Endodermal cell (in vitro differentiated cells): ENCODE data around the gene ZC3H7A. TPM values are rescaled to one million over a fixed set of nuclear protein-coding genes. Genes with fewer than 3 reads are reported as not detected.

Source experiments
- DNase-seq: peaks from one replicate; pipeline ENCODE4 v3.0.0-alpha.2; 2017
- H3K27ac ChIP-seq: 2 replicates; pipeline ENCODE4 v1.5.1; 2013; ENCODE audit warnings: mild to moderate bottlenecking, low read depth, low read length, moderate library complexity
- H3K27me3 ChIP-seq: 2 replicates; pipeline ENCODE4 v1.6.1; 2013; ENCODE audit warnings: mild to moderate bottlenecking, low read length, moderate library complexity; ENCODE audit not compliant: insufficient read depth, control insufficient read depth, poor library complexity, severe bottlenecking
- H3K36me3 ChIP-seq: 2 replicates; pipeline ENCODE4 v1.7.0; 2013; ENCODE audit warnings: mild to moderate bottlenecking, low read length, moderate library complexity; ENCODE audit not compliant: control insufficient read depth, insufficient read depth
- H3K4me1 ChIP-seq: one replicate; pipeline ENCODE4 v1.7.0; 2013; ENCODE audit warnings: low read length; ENCODE audit not compliant: control insufficient read depth, insufficient read depth
- H3K4me3 ChIP-seq: 2 replicates; pipeline ENCODE4 v1.5.1; 2013; ENCODE audit warnings: mild to moderate bottlenecking, low read length, moderate library complexity
- H3K9ac ChIP-seq: 2 replicates; pipeline ENCODE4 v1.6.1; 2013; ENCODE audit warnings: mild to moderate bottlenecking, low read length, moderate library complexity; ENCODE audit not compliant: poor library complexity, severe bottlenecking; ENCODE audit errors: extremely low read depth
- H3K9me3 ChIP-seq: 2 replicates; pipeline ENCODE4 v1.6.1; 2013; ENCODE audit warnings: mild to moderate bottlenecking, low read length, moderate library complexity; ENCODE audit not compliant: control insufficient read depth
- H3K27ac Mint-ChIP-seq: 2 replicates; pipeline ENCODE4 v1.8.0; 2020; ENCODE audit warnings: mixed read lengths
- H3K27me3 Mint-ChIP-seq: 2 replicates; pipeline ENCODE4 v1.8.0; 2021; ENCODE audit warnings: mild to moderate bottlenecking, mixed read lengths; ENCODE audit not compliant: insufficient read depth
- H3K36me3 Mint-ChIP-seq: 2 replicates; pipeline ENCODE4 v1.8.0; 2020; ENCODE audit warnings: low read depth, mixed read lengths
- H3K4me1 Mint-ChIP-seq: 2 replicates; pipeline ENCODE4 v1.8.0; 2020; ENCODE audit warnings: mixed read lengths
- H3K4me3 Mint-ChIP-seq: 2 replicates; pipeline ENCODE4 v1.8.0; 2020; ENCODE audit warnings: mild to moderate bottlenecking, moderate library complexity, mixed read lengths
- H3K9me3 Mint-ChIP-seq: 2 replicates; pipeline ENCODE4 v1.8.0; 2020; ENCODE audit warnings: mild to moderate bottlenecking, mixed read lengths
- CTCF ChIP-seq: fragments of 200-600 bp; sonication (generic); conservative IDR thresholded peaks from 2 replicates; pipeline ENCODE4 v1.5.0; 2021; ENCODE audit warnings: antibody characterized with exemption, mild to moderate bottlenecking
- whole genome bisulfite sequencing, 2 experiments: methylation state at CpG; one replicate each; pipeline versions ENCODE4 v1.1.5 to v1.1.7; 2013; ENCODE audit warnings: missing lambda C conversion rate in 2 of 2, mixed read lengths in 1 of 2; ENCODE audit not compliant: insufficient coverage in 1 of 2, insufficient read length in 1 of 2; 5-methylcytosine and 5-hydroxymethylcytosine counted together
- total RNA-seq, 2 donors: library from RNA; stranded (reverse); fragmentation: NEBNext Ultra II Directional in 1 of 2; extraction: Animal tissue kit (Norgen Biotek cat#: 25700) in 1 of 2; gene quantifications; 2 replicates in 1 of 2; 3 replicates in 1 of 2; pipeline ENCODE4 v1.2.1, GENCODE V29; 2021

The ZC3H7A gene
- total RNA-seq, 2 donors from 2014 or later: 37.7 to 38.5 TPM

- no peak overlapping the region for H3K27ac ChIP-seq
- no peaks in the 10 kb centered on the region for H3K27me3 Mint-ChIP-seq
- peaks cover 5% of the 10 kb centered on the region for H3K9me3 Mint-ChIP-seq
- peak overlapping the region; percentile 92 for H3K27ac Mint-ChIP-seq
- peaks cover 9% of the 10 kb centered on the region for H3K4me1 ChIP-seq
- no peaks in the 10 kb centered on the region for H3K27me3 ChIP-seq
- peak overlapping the region; percentile 79 for H3K4me3 Mint-ChIP-seq
- WGBS, 2 experiments: 97 to 100% methylated on average over 2 to 10 of the region's 10 CpGs
- peaks cover 19% of the 10 kb centered on the region for H3K36me3 Mint-ChIP-seq
- no peak for TF ChIP-seq CTCF
- H3K9me3 ChIP-seq: no peaks in the 10 kb centered on the region
- H3K4me3 ChIP-seq: peak overlapping the region; percentile 88
- H3K36me3 ChIP-seq: peaks cover 16% of the 10 kb centered on the region
- no peak overlapping the region for H3K9ac ChIP-seq
- no peak for DNase-seq
- H3K4me1 Mint-ChIP-seq: peaks cover 32% of the 10 kb centered on the region
Observed at GRCh38 chr16:11799017-11799381, 1.9 kb upstream of the ZC3H7A start.

GRCh38 chr16:11797957-11798299 lies 870 bp upstream of the ZC3H7A start:
- no peak for TF ChIP-seq CTCF
- peaks cover 34% of the 10 kb centered on the region for H3K4me1 Mint-ChIP-seq

GRCh38 chr16:11796227-11797165 lies 562 bp downstream of the ZC3H7A start:
- Histone ChIP-seq H3K4me1 (peaks cover 20% of the 10 kb centered on the region), H3K36me3 (peaks cover 25% of the 10 kb centered on the region), H3K9me3 (no peaks in the 10 kb centered on the region), H3K9ac (peak overlapping the region; percentile 88), H3K4me3 (peak overlapping the region; percentile 81), H3K27ac (peak overlapping the region; percentile 66), H3K27me3 (no peaks in the 10 kb centered on the region)
- TF ChIP-seq CTCF: no peak
- Mint-ChIP-seq H3K36me3 (peaks cover 21% of the 10 kb centered on the region), H3K4me3 (peak overlapping the region; percentile 79), H3K27me3 (no peaks in the 10 kb centered on the region), H3K9me3 (peaks cover 5% of the 10 kb centered on the region), H3K27ac (peak overlapping the region; percentile 86), H3K4me1 (peaks cover 46% of the 10 kb centered on the region)
- WGBS, 2 experiments: 4 to 18% methylated on average over 10 to 83 of the region's 93 CpGs
- DNase-seq: peak; percentile 79

More at GRCh38 chr16:11797957-11798299, 870 bp upstream of the ZC3H7A start:
- no peak for DNase-seq
- peaks cover 5% of the 10 kb centered on the region for H3K9me3 Mint-ChIP-seq
- H3K27ac Mint-ChIP-seq: peak overlapping the region; percentile 92
- H3K4me3 Mint-ChIP-seq: peak overlapping the region; percentile 79
- Histone ChIP-seq H3K27ac (peak overlapping the region; percentile 90), H3K27me3 (no peaks in the 10 kb centered on the region), H3K9me3 (no peaks in the 10 kb centered on the region), H3K9ac (peak overlapping the region; percentile 85), H3K4me1 (peaks cover 9% of the 10 kb centered on the region), H3K4me3 (peak overlapping the region; percentile 88), H3K36me3 (peaks cover 25% of the 10 kb centered on the region)
- H3K27me3 Mint-ChIP-seq: no peaks in the 10 kb centered on the region
- peaks cover 21% of the 10 kb centered on the region for H3K36me3 Mint-ChIP-seq
- 20 to 21% methylated on average over 6 to 7 of the region's 7 CpGs for WGBS, 2 experiments
